Body of pancreas (tissue), 4 donors: ENCODE data around the gene HSBP1L1.

Source experiments
- CTCF ChIP-seq, 7 experiments: fragments of 450-650 bp in 4 of 7; fragments of 200-600 bp in 3 of 7; sonication (generic) in 3 of 7; IDR thresholded peaks; one replicate each; pipeline ENCODE4 v1.5.1; 2016 to 2019; ENCODE audit warnings: antibody characterized with exemption in 7 of 7
- POLR2A ChIP-seq, 3 donors: fragments of 450-650 bp; IDR thresholded peaks; one replicate each; pipeline ENCODE4 v1.6.1; 2016; ENCODE audit warnings: antibody characterized with exemption in 3 of 3, mild to moderate bottlenecking in 2 of 3

DNA sequence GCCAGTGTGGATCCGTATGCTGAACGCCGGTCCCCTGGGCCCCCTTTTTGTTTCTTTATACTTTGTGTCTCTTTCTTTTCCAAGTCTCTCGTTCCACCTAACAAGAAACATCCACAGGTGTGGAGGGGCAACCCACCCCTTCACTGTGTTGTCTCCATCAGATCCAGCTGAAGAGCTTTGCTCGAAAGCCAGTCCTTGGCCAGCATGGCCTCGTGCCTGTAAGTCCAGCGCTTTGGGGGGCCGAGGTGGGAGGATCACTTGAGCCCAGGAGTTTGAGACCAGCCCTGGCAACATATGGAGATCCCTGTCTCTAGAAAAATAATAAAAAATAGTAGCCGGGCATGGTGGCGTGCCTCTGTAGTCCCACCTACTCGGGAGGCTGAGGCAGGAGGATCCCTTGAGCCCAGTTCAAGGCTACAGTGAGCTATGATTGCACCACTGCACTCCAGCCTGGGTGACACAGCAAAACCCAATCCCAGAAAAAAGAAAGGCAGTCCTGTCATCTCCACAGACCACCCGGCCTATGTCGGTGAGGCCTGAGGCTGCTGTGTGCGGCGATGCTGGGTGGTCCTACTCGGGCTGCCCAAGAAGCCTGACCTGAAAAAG, 3.4 kb upstream of the HSBP1L1 start:
- TF ChIP-seq CTCF (IDR thresholded peaks at IDR 0.05) (no peak), POLR2A (IDR thresholded peaks at IDR 0.05) (no peak)
